Kidney (tissue), 14 donors: ENCODE measurements around the gene MYO7B. TPM values are rescaled to one million over a fixed set of nuclear protein-coding genes. Genes with fewer than 3 reads are reported as not detected.

Source experiments
- DNase-seq, 5 donors: peaks; one replicate each; pipeline ENCODE4 v3.0.0-alpha.2; 2013 to 2020
- FAIRE-seq: peaks from 2 replicates; lab custom pipeline; 2012; peaks lifted over from hg19 to GRCh38; lab: Jason Lieb, UNC
- H3K27ac ChIP-seq, 2 donors: one replicate each; pipeline ENCODE4 v1.7.0; 2013; ENCODE audit warnings: low read depth in 2 of 2, low read length in 2 of 2, inconsistent platforms in 1 of 2
- H3K27me3 ChIP-seq: one replicate; pipeline ENCODE4 v1.7.1; 2013; ENCODE audit warnings: low read length, inconsistent platforms; ENCODE audit not compliant: control insufficient read depth, insufficient read depth
- H3K36me3 ChIP-seq, 3 donors: one replicate each; pipeline versions ENCODE4 v1.7.0 to v1.7.1; 2013; ENCODE audit warnings: low read length in 3 of 3, control low read depth in 1 of 3, inconsistent platforms in 1 of 3; ENCODE audit not compliant: insufficient read depth in 3 of 3, control insufficient read depth in 2 of 3
- H3K4me1 ChIP-seq, 3 donors: one replicate each; pipeline versions ENCODE4 v1.7.0 to v1.7.1; 2013; ENCODE audit warnings: low read length in 3 of 3, inconsistent platforms in 1 of 3, low read depth in 1 of 3; ENCODE audit not compliant: control insufficient read depth in 2 of 3, insufficient read depth in 2 of 3
- H3K4me3 ChIP-seq, 3 donors: one replicate each; pipeline versions ENCODE4 v1.7.0 to v1.8.1; 2013; ENCODE audit warnings: low read length in 3 of 3, control low read depth in 1 of 3, inconsistent platforms in 1 of 3
- H3K9ac ChIP-seq, 3 donors: one replicate each; pipeline versions ENCODE4 v1.7.0 to v1.7.1; 2013; ENCODE audit warnings: low read length in 3 of 3, control low read depth in 1 of 3, inconsistent platforms in 1 of 3
- H3K9me3 ChIP-seq, 3 donors: one replicate each; pipeline versions ENCODE4 v1.7.0 to v1.7.1; 2013; ENCODE audit warnings: low read length in 3 of 3, control low read depth in 1 of 3, inconsistent platforms in 1 of 3; ENCODE audit not compliant: control insufficient read depth in 2 of 3, insufficient read depth in 1 of 3
- intact Hi-C: fragments of 100-400 bp; cut with DNase I; formaldehyde crosslinking; loops from one replicate; pipeline ENCODE4 v1.11.1; 2022
- polyA plus RNA-seq: library from polyadenylated mRNA; stranded (reverse); fragments of 350-450 nt; fragmentation: Illumina TruSeq; extraction: RNeasy Lipid Tissue Mini Kit (QIAGEN cat#74804); gene quantifications from one replicate; pipeline ENCODE4 v1.2.3, GENCODE V29; 2014; ENCODE audit warnings: low read depth, low replicate concordance; ENCODE audit not compliant: insufficient read depth
- total RNA-seq: library from RNA; stranded (reverse); fragmentation: NEBNext Ultra II Directional; extraction: Animal tissue kit (Norgen Biotek cat#: 25700); gene quantifications from one replicate; pipeline ENCODE4 v1.2.1, GENCODE V29; 2021
- TF ChIP-seq, protein P1 (sequence below): IDR thresholded peaks from 3 replicates; pipeline ENCODE4 v1.5.1; 2012; ENCODE audit warnings: mild to moderate bottlenecking, moderate library complexity, borderline replicate concordance; ENCODE audit not compliant: insufficient read depth; ENCODE audit errors: extremely low read depth
- donor health status: control.
- donor health status: control.
- donor health status: control.
- donor health status: control.
- donor health status: control.
- donor health status: DM: yes; HTN: yes; CAD: no.
- donor health status: Normal renal cell carcinoma (clear cell type).

MYO7B gene
- total and polyA plus RNA-seq, 2 donors from 2014 or later = 11.0 to 22.2 TPM

- intact Hi-C loops = no loop called here
- no peak overlapping the region for H3K27ac ChIP-seq
- FAIRE-seq (no peak), DNase-seq (no peak)
- no peak overlapping the region for H3K4me3 ChIP-seq
- TF ChIP-seq, protein P1, sequence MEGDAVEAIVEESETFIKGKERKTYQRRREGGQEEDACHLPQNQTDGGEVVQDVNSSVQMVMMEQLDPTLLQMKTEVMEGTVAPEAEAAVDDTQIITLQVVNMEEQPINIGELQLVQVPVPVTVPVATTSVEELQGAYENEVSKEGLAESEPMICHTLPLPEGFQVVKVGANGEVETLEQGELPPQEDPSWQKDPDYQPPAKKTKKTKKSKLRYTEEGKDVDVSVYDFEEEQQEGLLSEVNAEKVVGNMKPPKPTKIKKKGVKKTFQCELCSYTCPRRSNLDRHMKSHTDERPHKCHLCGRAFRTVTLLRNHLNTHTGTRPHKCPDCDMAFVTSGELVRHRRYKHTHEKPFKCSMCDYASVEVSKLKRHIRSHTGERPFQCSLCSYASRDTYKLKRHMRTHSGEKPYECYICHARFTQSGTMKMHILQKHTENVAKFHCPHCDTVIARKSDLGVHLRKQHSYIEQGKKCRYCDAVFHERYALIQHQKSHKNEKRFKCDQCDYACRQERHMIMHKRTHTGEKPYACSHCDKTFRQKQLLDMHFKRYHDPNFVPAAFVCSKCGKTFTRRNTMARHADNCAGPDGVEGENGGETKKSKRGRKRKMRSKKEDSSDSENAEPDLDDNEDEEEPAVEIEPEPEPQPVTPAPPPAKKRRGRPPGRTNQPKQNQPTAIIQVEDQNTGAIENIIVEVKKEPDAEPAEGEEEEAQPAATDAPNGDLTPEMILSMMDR = no peak
- no peaks in the 10 kb centered on the region for H3K9me3 ChIP-seq
- H3K27me3 ChIP-seq = no peaks in the 10 kb centered on the region
- H3K36me3 ChIP-seq = peaks cover 0 to 2% (median 0%) of the 10 kb centered on the region in 3 donors
- peaks cover 0 to 19% (median 13%) of the 10 kb centered on the region in 3 donors for H3K4me1 ChIP-seq
- H3K9ac ChIP-seq = no peak overlapping the region
These were observed 20.0 kb upstream of the MYO7B start for GRCh38 chr2:127515383-127515915.

DNA sequence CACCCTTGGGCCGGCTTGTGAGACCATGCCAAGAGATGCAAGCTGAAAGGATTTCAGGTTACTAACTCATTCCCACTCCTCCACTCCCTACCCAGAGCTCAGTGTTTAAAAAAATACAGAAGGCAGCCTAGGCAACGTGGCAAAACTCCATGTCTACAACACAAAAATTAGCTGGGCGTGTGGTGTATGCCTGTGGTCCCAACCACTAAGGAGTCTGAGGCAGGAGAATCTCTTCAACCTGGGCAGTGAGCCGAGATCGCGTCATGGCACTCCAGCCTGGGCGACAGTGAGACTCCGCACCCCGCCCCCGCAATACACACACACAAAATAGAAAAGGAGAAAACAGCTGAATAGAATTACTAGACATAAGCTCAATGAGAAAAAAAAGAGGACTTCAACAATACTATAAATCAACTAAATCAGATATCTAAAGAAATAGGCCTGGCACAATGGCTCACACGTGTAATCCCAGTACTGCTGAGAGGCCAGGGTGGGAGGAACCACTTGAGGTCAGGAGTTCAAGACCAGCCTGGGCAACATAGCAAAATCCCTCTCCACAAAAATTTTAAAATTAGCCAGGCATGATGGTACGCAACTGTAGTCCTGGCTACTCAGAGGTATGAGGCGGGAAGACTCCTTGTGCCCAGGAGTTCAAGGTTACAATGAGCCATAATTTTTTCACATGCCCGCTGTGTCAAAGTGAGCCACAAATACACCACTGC, 19.3 kb upstream of the MYO7B start:
- TF ChIP-seq, protein P1 = no peak
- Histone ChIP-seq H3K4me3 (no peak overlapping the region), H3K36me3 (peaks cover 0 to 2% (median 0%) of the 10 kb centered on the region in 3 donors), H3K27ac (no peak overlapping the region), H3K9me3 (no peaks in the 10 kb centered on the region), H3K9ac (no peak overlapping the region), H3K27me3 (no peaks in the 10 kb centered on the region), H3K4me1 (peaks cover 0 to 19% (median 10%) of the 10 kb centered on the region in 3 donors)
- intact Hi-C loops = no loop called here
- no peak for FAIRE-seq
- DNase-seq = no peak

GRCh38 chr2:127517465-127517864, 18.0 kb upstream of the MYO7B start:
- FAIRE-seq = no peak
- no peak for DNase-seq
- H3K9ac ChIP-seq = no peak overlapping the region
- TF ChIP-seq, protein P1 = no peak
- H3K27ac ChIP-seq = no peak overlapping the region
- H3K4me1 ChIP-seq = peaks cover 0 to 10% (median 9%) of the 10 kb centered on the region in 3 donors
- no peak overlapping the region for H3K4me3 ChIP-seq
- no peaks in the 10 kb centered on the region for H3K9me3 ChIP-seq
- H3K36me3 ChIP-seq = peaks cover 0 to 9% (median 3%) of the 10 kb centered on the region in 3 donors
- H3K27me3 ChIP-seq = no peaks in the 10 kb centered on the region
- intact Hi-C loops = no loop called here
